Hepatocyte (in vitro differentiated cells): ENCODE measurements around the gene TMEM240. TPM values are rescaled to one million over a fixed set of nuclear protein-coding genes. Genes with fewer than 3 reads are reported as not detected.
"Not testable (repeated sequence)": the region's sequence is repeated elsewhere in the genome, so short reads cannot be mapped to it uniquely, and the experiment has no call there.

ENCODE experiments used
- DNase-seq: peaks from one replicate; pipeline ENCODE4 v3.0.0-alpha.2; 2016; ENCODE audit warnings: low spot score
- H2AFZ ChIP-seq: fragments of 200-600 bp; sonication (generic); 2 replicates; pipeline ENCODE4 v1.6.0; 2016; ENCODE audit warnings: antibody characterized with exemption, mild to moderate bottlenecking
- H3K27ac ChIP-seq: fragments of 200-600 bp; sonication (generic); 2 replicates; pipeline ENCODE4 v1.5.1; 2016; ENCODE audit warnings: mild to moderate bottlenecking
- H3K27me3 ChIP-seq: fragments of 200-600 bp; sonication (generic); 2 replicates; pipeline ENCODE4 v1.6.1; 2016
- H3K36me3 ChIP-seq: fragments of 200-600 bp; sonication (generic); replicated peaks from 2 replicates; pipeline ENCODE4 v1.5.1; 2016; ENCODE audit warnings: low read depth; ENCODE audit not compliant: insufficient read depth
- H3K4me1 ChIP-seq: fragments of 200-600 bp; sonication (generic); 2 replicates; pipeline ENCODE4 v1.5.1; 2016; ENCODE audit warnings: mild to moderate bottlenecking, moderate library complexity; ENCODE audit not compliant: insufficient read depth
- H3K4me2 ChIP-seq: fragments of 200-600 bp; sonication (generic); 2 replicates; pipeline ENCODE4 v1.6.0; 2016
- H3K4me3 ChIP-seq: fragments of 200-600 bp; sonication (generic); 2 replicates; pipeline ENCODE4 v1.5.1; 2016; ENCODE audit warnings: mild to moderate bottlenecking
- H3K79me2 ChIP-seq: fragments of 200-600 bp; sonication (generic); 2 replicates; pipeline ENCODE4 v1.6.0; 2017; ENCODE audit warnings: mild to moderate bottlenecking
- H3K9me2 ChIP-seq: fragments of 200-600 bp; sonication (generic); replicated peaks from 2 replicates; pipeline ENCODE4 v1.6.0; 2017; ENCODE audit warnings: mild to moderate bottlenecking; ENCODE audit not compliant: insufficient read depth
- H3K9me3 ChIP-seq: fragments of 200-600 bp; sonication (generic); 2 replicates; pipeline ENCODE4 v1.5.1; 2016; ENCODE audit warnings: low read depth, mild to moderate bottlenecking
- H4K20me1 ChIP-seq: fragments of 200-600 bp; sonication (generic); 2 replicates; pipeline ENCODE4 v1.6.0; 2016; ENCODE audit warnings: mild to moderate bottlenecking; ENCODE audit not compliant: insufficient read depth, poor library complexity, severe bottlenecking
- EZH2 ChIP-seq: fragments of 200-600 bp; sonication (generic); IDR thresholded peaks from 2 replicates; pipeline ENCODE4 v1.6.1; 2016; ENCODE audit warnings: antibody characterized with exemption, mild to moderate bottlenecking, borderline replicate concordance
- EZH2phosphoT487 ChIP-seq: fragments of 200-600 bp; sonication (generic); IDR thresholded peaks from one replicate; pipeline ENCODE4 v1.6.1; 2018; ENCODE audit warnings: antibody characterized with exemption, mild to moderate bottlenecking, low read depth, moderate library complexity; ENCODE audit not compliant: unreplicated experiment, severe bottlenecking
- WGBS: methylation state at CpG from one replicate; pipeline ENCODE4 v1.1.6; 2016; ENCODE audit warnings: low lambda C conversion rate; ENCODE audit errors: missing lambda C conversion rate; 5-methylcytosine and 5-hydroxymethylcytosine counted together
- polyA plus RNA-seq: library from polyadenylated mRNA; unstranded; fragments of >200 nt; fragmentation: Nextera tagmentation; extraction: Ambion mirVana; gene quantifications from 2 replicates; pipeline ENCODE4 v1.2.1, GENCODE V29; 2016
- total RNA-seq: library from RNA; depleted of rRNA; stranded (reverse); fragments of >200 nt; gene quantifications from 2 replicates; pipeline ENCODE4 v1.2.3, GENCODE V29; 2014
- TF ChIP-seq, protein P1 (sequence below): fragments of 200-600 bp; sonication (generic); IDR thresholded peaks from 2 replicates; pipeline ENCODE4 v1.5.1; 2016; ENCODE audit warnings: antibody characterized with exemption, mild to moderate bottlenecking; ENCODE audit not compliant: poor library complexity

Gene TMEM240
- total and polyA plus RNA-seq, 2 experiments from 2014 or later: 2.1 to 4.3 TPM

- not testable (repeated sequence) for H3K27ac ChIP-seq, H3K4me2 ChIP-seq, H3K79me2 ChIP-seq, H3K4me1 ChIP-seq, H4K20me1 ChIP-seq, H3K36me3 ChIP-seq, H3K4me3 ChIP-seq, H3K27me3 ChIP-seq, DNase-seq, H3K9me3 ChIP-seq, H2AFZ ChIP-seq, H3K9me2 ChIP-seq
- WGBS: 98% methylated on average over 27 of the region's 30 CpGs
Measured at GRCh38 chr1:1522536-1522935, 17.9 kb downstream of the TMEM240 start.

- Histone ChIP-seq H3K79me2 (peaks cover 2% of the 10 kb centered on the region), H2AFZ (no peak overlapping the region), H3K9me3 (no peaks in the 10 kb centered on the region), H3K27me3 (no peaks in the 10 kb centered on the region), H3K4me2 (no peak overlapping the region), H3K9me2 (no peaks in the 10 kb centered on the region), H3K4me3 (no peak overlapping the region), H3K36me3 (no peaks in the 10 kb centered on the region), H4K20me1 (no peaks in the 10 kb centered on the region), H3K27ac (no peak overlapping the region), H3K4me1 (no peaks in the 10 kb centered on the region)
- WGBS: 97% methylated on average over 19 of the region's 19 CpGs
- DNase-seq: no peak
- TF ChIP-seq, protein P1, sequence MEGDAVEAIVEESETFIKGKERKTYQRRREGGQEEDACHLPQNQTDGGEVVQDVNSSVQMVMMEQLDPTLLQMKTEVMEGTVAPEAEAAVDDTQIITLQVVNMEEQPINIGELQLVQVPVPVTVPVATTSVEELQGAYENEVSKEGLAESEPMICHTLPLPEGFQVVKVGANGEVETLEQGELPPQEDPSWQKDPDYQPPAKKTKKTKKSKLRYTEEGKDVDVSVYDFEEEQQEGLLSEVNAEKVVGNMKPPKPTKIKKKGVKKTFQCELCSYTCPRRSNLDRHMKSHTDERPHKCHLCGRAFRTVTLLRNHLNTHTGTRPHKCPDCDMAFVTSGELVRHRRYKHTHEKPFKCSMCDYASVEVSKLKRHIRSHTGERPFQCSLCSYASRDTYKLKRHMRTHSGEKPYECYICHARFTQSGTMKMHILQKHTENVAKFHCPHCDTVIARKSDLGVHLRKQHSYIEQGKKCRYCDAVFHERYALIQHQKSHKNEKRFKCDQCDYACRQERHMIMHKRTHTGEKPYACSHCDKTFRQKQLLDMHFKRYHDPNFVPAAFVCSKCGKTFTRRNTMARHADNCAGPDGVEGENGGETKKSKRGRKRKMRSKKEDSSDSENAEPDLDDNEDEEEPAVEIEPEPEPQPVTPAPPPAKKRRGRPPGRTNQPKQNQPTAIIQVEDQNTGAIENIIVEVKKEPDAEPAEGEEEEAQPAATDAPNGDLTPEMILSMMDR: no peak
- TF ChIP-seq EZH2phosphoT487 (no peak), EZH2 (no peak)
Measured at GRCh38 chr1:1521331-1521730, 19.1 kb downstream of the TMEM240 start.

DNA sequence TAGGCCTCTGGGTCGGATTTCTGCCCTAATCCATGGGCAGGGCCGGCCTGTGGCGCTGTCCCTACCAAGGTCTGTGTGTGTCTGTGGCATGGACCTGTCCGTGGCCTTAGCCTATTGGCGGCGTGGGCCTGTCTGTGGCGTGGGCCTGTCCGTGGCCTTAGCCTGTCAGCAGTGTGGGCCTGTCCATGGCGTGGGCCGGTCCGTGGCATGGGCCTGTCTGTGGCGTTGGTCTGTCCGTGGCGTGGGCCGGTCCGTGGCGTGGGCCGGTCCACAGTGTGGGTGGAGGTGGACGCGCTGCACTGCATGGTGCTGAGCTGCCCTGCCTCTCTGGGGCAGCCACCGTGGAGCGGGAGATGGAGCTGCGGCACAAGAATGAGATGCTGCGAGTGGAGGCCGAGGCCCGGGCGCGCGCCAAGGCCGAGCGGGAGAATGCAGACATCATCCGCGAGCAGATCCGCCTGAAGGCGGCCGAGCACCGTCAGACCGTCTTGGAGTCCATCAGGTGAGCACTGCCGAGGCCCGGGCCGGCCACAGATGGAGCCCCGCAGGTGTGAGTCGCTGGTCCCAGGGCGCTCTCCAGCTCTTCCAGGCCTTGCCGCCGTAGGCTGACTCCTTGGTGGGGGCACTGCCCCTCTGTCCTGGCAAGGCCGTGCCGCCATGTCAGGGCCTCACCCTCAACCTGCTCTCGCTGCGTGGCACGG lies 20.5 kb downstream of the TMEM240 start:
- DNase-seq, H3K9me2 ChIP-seq, H3K27me3 ChIP-seq, H3K36me3 ChIP-seq, H4K20me1 ChIP-seq, H3K4me3 ChIP-seq, H3K9me3 ChIP-seq, H3K79me2 ChIP-seq, H3K4me1 ChIP-seq, H3K27ac ChIP-seq, H3K4me2 ChIP-seq, H2AFZ ChIP-seq: not testable (repeated sequence)
- WGBS: over 99% methylated on average over 48 of the region's 51 CpGs

DNA sequence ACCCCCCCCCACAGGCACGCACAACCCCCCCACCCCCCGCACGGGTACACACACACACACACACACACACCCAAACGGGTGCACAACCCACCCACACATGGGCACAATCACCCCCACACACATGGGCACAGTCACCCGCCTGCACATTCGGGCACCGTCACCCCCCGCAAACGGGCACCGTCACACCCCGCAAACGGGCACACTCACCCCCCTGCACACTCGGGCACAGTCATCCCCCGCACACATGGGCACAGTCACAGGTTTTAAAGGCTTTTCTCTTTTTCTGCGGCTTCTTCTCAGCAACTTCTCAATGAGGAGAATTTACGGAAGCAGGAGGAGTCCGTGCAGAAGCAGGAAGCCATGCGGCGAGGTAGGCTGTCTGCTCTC lies 21.8 kb downstream of the TMEM240 start:
- not testable (repeated sequence) for H3K9me2 ChIP-seq, DNase-seq, H3K27me3 ChIP-seq, H3K27ac ChIP-seq, H3K36me3 ChIP-seq, H3K4me3 ChIP-seq, H4K20me1 ChIP-seq, H3K4me1 ChIP-seq, H3K9me3 ChIP-seq, H2AFZ ChIP-seq, H3K4me2 ChIP-seq
- 97% methylated on average over 16 of the region's 19 CpGs for WGBS
- peaks cover 15% of the 10 kb centered on the region for H3K79me2 ChIP-seq

- DNase-seq: no peak
- over 99% methylated on average over 19 of the region's 28 CpGs for WGBS
- Histone ChIP-seq H3K9me3 (no peaks in the 10 kb centered on the region), H3K4me3 (no peak overlapping the region), H3K4me2 (no peak overlapping the region), H2AFZ (no peak overlapping the region), H3K4me1 (no peaks in the 10 kb centered on the region), H3K79me2 (peaks cover 15% of the 10 kb centered on the region), H3K9me2 (no peaks in the 10 kb centered on the region), H3K27ac (no peak overlapping the region), H4K20me1 (no peaks in the 10 kb centered on the region), H3K27me3 (no peaks in the 10 kb centered on the region), H3K36me3 (no peaks in the 10 kb centered on the region)
- TF ChIP-seq EZH2phosphoT487 (no peak), EZH2 (no peak)
- TF ChIP-seq, protein P1: no peak
Measured at GRCh38 chr1:1517973-1518620, 22.3 kb downstream of the TMEM240 start.

DNA sequence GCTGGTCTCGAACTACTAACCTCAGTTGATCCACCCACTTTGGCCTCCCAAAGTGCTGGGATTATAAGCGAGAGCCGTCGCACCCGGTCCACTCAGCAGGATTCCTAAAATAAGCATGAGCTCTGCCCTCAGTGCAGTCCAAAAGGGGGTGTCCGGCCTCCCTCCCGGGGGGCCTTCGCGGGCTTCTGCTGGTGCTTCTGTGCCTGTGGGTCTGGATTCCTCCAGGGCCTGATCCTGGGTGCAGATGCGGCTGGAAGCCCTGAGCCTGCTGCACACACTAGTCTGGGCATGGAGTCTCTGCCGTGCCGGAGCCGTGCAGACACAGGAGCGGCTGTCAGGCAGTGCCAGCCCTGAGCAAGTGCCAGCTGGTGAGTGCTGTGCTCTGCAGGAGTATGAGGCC lies 23.5 kb downstream of the TMEM240 start:
- H3K36me3 ChIP-seq, H3K27me3 ChIP-seq, DNase-seq, H3K27ac ChIP-seq, H3K4me3 ChIP-seq, H3K9me3 ChIP-seq, H4K20me1 ChIP-seq, H2AFZ ChIP-seq, H3K4me1 ChIP-seq, H3K4me2 ChIP-seq, H3K9me2 ChIP-seq: not testable (repeated sequence)
- WGBS: 97% methylated on average over 14 of the region's 14 CpGs
- H3K79me2 ChIP-seq: peaks cover 15% of the 10 kb centered on the region

GRCh38 chr1:1514376-1514775 lies 26.0 kb downstream of the TMEM240 start:
- not testable (repeated sequence) for H3K4me2 ChIP-seq, H2AFZ ChIP-seq, H3K36me3 ChIP-seq, H4K20me1 ChIP-seq, DNase-seq, H3K27me3 ChIP-seq, H3K9me3 ChIP-seq, H3K4me1 ChIP-seq, H3K9me2 ChIP-seq, H3K27ac ChIP-seq, H3K4me3 ChIP-seq
- H3K79me2 ChIP-seq: peaks cover 21% of the 10 kb centered on the region
- 89% methylated on average over 16 of the region's 16 CpGs for WGBS
